Astrocyte (in vitro differentiated cells and primary cell): ENCODE measurements around the gene PLPPR1. TPM values are rescaled to one million over a fixed set of nuclear protein-coding genes. Genes with fewer than 3 reads are reported as not detected.

Experiments
- DNase-seq: peaks from one replicate; pipeline ENCODE4 v3.0.0-alpha.2; 2010; ENCODE audit warnings: low read depth
- FAIRE-seq: peaks from 2 replicates; lab custom pipeline; 2011; peaks lifted over from hg19 to GRCh38; lab: Jason Lieb, UNC
- H2AFZ ChIP-seq: 2 replicates; pipeline ENCODE4 v1.6.0; 2012; ENCODE audit warnings: low read depth, low read length, inconsistent platforms
- H3K27ac ChIP-seq: 2 replicates; pipeline ENCODE4 v1.5.1; 2011; ENCODE audit warnings: low read depth, low read length, inconsistent platforms
- H3K27me3 ChIP-seq: 2 replicates; pipeline ENCODE4 v1.6.0; 2011; ENCODE audit warnings: low read length, inconsistent platforms; ENCODE audit not compliant: insufficient read depth
- H3K36me3 ChIP-seq: 2 replicates; pipeline ENCODE4 v1.5.1; 2011; ENCODE audit warnings: low read length, inconsistent platforms; ENCODE audit not compliant: insufficient read depth
- H3K4me1 ChIP-seq: 2 replicates; pipeline ENCODE4 v1.5.1; 2011; ENCODE audit warnings: low read length, inconsistent platforms; ENCODE audit not compliant: insufficient read depth
- H3K4me2 ChIP-seq: 2 replicates; pipeline ENCODE4 v1.6.0; 2012; ENCODE audit warnings: low read length, inconsistent platforms
- H3K4me3 ChIP-seq: 2 replicates; pipeline ENCODE4 v1.5.1; 2011; ENCODE audit warnings: low read depth, mild to moderate bottlenecking, low read length, inconsistent platforms; ENCODE audit not compliant: insufficient read depth
- H3K79me2 ChIP-seq: 2 replicates; pipeline ENCODE4 v1.6.0; 2012; ENCODE audit warnings: mild to moderate bottlenecking, low read length, inconsistent platforms; ENCODE audit not compliant: insufficient read depth
- H3K9ac ChIP-seq: 2 replicates; pipeline ENCODE4 v1.6.0; 2012; ENCODE audit warnings: mild to moderate bottlenecking, low read length, inconsistent platforms
- H3K9me3 ChIP-seq: 2 replicates; pipeline ENCODE4 v1.5.1; 2012; ENCODE audit warnings: low read depth, mild to moderate bottlenecking, low read length, inconsistent platforms; ENCODE audit not compliant: insufficient read depth
- H4K20me1 ChIP-seq: 2 replicates; pipeline ENCODE4 v1.6.0; 2012; ENCODE audit warnings: low read length, inconsistent platforms; ENCODE audit not compliant: insufficient read depth
- H3K27ac Mint-ChIP-seq: one replicate; pipeline ENCODE4 v1.8.0; 2021; ENCODE audit warnings: mild to moderate bottlenecking, mixed read lengths; ENCODE audit not compliant: unreplicated experiment
- H3K27me3 Mint-ChIP-seq: one replicate; pipeline ENCODE4 v1.8.0; 2021; ENCODE audit warnings: low read depth, mixed read lengths; ENCODE audit not compliant: unreplicated experiment
- H3K36me3 Mint-ChIP-seq: one replicate; pipeline ENCODE4 v1.8.0; 2021; ENCODE audit warnings: low read depth, mixed read lengths; ENCODE audit not compliant: unreplicated experiment
- H3K4me1 Mint-ChIP-seq: one replicate; pipeline ENCODE4 v1.8.0; 2021; ENCODE audit warnings: low read depth, mixed read lengths; ENCODE audit not compliant: unreplicated experiment
- H3K4me3 Mint-ChIP-seq: one replicate; pipeline ENCODE4 v1.8.0; 2021; ENCODE audit warnings: mild to moderate bottlenecking, moderate library complexity, mixed read lengths; ENCODE audit not compliant: unreplicated experiment
- H3K9me3 Mint-ChIP-seq: one replicate; pipeline ENCODE4 v1.8.0; 2021; ENCODE audit warnings: mild to moderate bottlenecking, mixed read lengths; ENCODE audit not compliant: unreplicated experiment
- EZH2 ChIP-seq: IDR thresholded peaks from 2 replicates; pipeline ENCODE4 v1.6.1; 2012; ENCODE audit warnings: mild to moderate bottlenecking, low read length, inconsistent platforms; ENCODE audit not compliant: insufficient read depth
- total RNA-seq: library from RNA; stranded (reverse); gene quantifications from 2 replicates; pipeline ENCODE4 v1.2.1, GENCODE V29; 2021
- TF ChIP-seq, protein P1 (sequence below): IDR thresholded peaks from 2 replicates; pipeline ENCODE4 v1.5.1; 2011; ENCODE audit warnings: low read depth, mild to moderate bottlenecking, inconsistent platforms, low read length, moderate library complexity; ENCODE audit not compliant: insufficient read depth

Gene PLPPR1
- total RNA-seq, 1 donor from 2014 or later = not detected

DNA sequence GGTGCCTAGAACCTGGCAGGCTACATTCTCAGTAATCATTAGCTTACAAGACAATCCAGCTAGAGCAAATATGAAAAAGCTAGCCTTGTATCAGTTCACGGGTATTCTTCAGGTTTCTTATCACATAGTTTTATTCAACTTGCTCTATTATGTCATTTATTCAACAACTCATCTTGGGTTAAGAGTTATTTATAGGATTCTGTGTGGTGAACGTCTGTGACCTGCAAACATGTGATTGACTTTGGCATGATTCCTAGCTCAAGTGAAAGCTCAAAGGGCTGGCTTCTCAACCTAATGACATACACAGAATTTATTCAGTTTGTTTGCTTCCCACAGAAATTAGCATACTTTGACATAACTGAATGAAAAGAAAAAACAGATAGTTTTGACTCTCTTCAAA is 173.1 kb downstream of the PLPPR1 start:
- Mint-ChIP-seq H3K9me3 (peaks cover 3% of the 10 kb centered on the region), H3K4me3 (no peak overlapping the region), H3K36me3 (no peaks in the 10 kb centered on the region), H3K4me1 (no peaks in the 10 kb centered on the region), H3K27me3 (no peaks in the 10 kb centered on the region), H3K27ac (no peak overlapping the region)
- H3K4me3 ChIP-seq = no peak overlapping the region
- no peaks in the 10 kb centered on the region for H3K36me3 ChIP-seq
- no peak overlapping the region for H3K27ac ChIP-seq
- H3K4me1 ChIP-seq = no peaks in the 10 kb centered on the region
- H2AFZ ChIP-seq = no peak overlapping the region
- no peaks in the 10 kb centered on the region for H3K79me2 ChIP-seq
- no peak for TF ChIP-seq EZH2
- TF ChIP-seq, protein P1, sequence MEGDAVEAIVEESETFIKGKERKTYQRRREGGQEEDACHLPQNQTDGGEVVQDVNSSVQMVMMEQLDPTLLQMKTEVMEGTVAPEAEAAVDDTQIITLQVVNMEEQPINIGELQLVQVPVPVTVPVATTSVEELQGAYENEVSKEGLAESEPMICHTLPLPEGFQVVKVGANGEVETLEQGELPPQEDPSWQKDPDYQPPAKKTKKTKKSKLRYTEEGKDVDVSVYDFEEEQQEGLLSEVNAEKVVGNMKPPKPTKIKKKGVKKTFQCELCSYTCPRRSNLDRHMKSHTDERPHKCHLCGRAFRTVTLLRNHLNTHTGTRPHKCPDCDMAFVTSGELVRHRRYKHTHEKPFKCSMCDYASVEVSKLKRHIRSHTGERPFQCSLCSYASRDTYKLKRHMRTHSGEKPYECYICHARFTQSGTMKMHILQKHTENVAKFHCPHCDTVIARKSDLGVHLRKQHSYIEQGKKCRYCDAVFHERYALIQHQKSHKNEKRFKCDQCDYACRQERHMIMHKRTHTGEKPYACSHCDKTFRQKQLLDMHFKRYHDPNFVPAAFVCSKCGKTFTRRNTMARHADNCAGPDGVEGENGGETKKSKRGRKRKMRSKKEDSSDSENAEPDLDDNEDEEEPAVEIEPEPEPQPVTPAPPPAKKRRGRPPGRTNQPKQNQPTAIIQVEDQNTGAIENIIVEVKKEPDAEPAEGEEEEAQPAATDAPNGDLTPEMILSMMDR = no peak
- H3K9me3 ChIP-seq = no peaks in the 10 kb centered on the region
- H3K9ac ChIP-seq = no peak overlapping the region
- H3K27me3 ChIP-seq = no peaks in the 10 kb centered on the region
- FAIRE-seq = no peak
- DNase-seq = no peak
- H4K20me1 ChIP-seq = no peaks in the 10 kb centered on the region
- no peak overlapping the region for H3K4me2 ChIP-seq

DNA sequence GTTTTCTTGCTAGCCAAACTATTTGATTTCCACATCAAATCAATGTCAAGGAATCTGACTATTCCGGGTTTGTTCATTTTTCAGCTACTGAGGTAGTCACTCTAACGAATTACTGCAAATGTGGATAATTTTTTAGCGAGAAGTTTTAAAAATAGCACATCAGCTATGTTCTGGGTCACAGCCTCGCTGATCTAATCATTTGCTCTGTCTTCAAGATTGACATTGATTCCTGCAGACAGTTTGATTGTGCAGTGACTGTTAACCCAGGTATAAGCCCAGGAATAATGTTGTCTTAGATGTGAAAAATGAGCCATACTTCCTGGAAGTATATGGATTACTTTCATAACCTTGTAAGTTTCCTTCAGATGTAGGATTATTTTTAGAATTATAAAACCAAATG is 181.1 kb downstream of the PLPPR1 start:
- Mint-ChIP-seq H3K9me3 (no peaks in the 10 kb centered on the region), H3K36me3 (no peaks in the 10 kb centered on the region), H3K27ac (no peak overlapping the region), H3K4me3 (no peak overlapping the region), H3K4me1 (no peaks in the 10 kb centered on the region), H3K27me3 (peaks cover 3% of the 10 kb centered on the region)
- no peaks in the 10 kb centered on the region for H3K36me3 ChIP-seq
- no peak overlapping the region for H3K9ac ChIP-seq
- no peak for DNase-seq
- H2AFZ ChIP-seq = no peak overlapping the region
- no peak for FAIRE-seq
- H3K4me3 ChIP-seq = no peak overlapping the region
- no peak overlapping the region for H3K4me2 ChIP-seq
- no peaks in the 10 kb centered on the region for H3K4me1 ChIP-seq
- no peaks in the 10 kb centered on the region for H4K20me1 ChIP-seq
- H3K27ac ChIP-seq = no peak overlapping the region
- H3K9me3 ChIP-seq = no peaks in the 10 kb centered on the region
- TF ChIP-seq EZH2 = no peak
- TF ChIP-seq, protein P1 = no peak
- no peaks in the 10 kb centered on the region for H3K27me3 ChIP-seq
- H3K79me2 ChIP-seq = no peaks in the 10 kb centered on the region

DNA sequence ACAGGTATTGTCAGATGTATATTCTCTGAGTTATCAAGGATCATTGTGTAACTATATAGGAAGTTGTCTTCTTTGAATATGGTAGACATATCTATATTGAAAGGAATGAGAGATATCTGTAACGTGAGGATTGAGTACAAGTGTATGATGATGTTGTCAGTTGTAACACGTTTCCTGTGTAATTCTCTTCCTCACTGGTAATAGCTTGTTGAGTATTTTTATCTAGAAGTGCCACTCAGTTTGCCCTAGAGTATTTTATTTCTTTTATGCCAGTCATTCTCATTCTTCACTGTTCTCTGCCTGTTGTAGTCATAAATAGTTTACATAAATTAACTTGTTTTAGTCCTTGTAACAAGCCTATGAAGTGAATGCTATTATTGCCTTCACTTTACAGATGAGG is 184.1 kb downstream of the PLPPR1 start:
- H4K20me1 ChIP-seq = no peaks in the 10 kb centered on the region
- DNase-seq (no peak), FAIRE-seq (no peak)
- H3K36me3 ChIP-seq = no peaks in the 10 kb centered on the region
- H3K4me1 Mint-ChIP-seq = no peaks in the 10 kb centered on the region
- no peaks in the 10 kb centered on the region for H3K79me2 ChIP-seq
- no peaks in the 10 kb centered on the region for H3K36me3 Mint-ChIP-seq
- H3K4me3 Mint-ChIP-seq = no peak overlapping the region
- H3K27ac Mint-ChIP-seq = no peak overlapping the region
- no peak overlapping the region for H3K4me3 ChIP-seq
- H3K27me3 Mint-ChIP-seq = peaks cover 3% of the 10 kb centered on the region
- H3K4me2 ChIP-seq = no peak overlapping the region
- H3K9me3 Mint-ChIP-seq = no peaks in the 10 kb centered on the region
- no peaks in the 10 kb centered on the region for H3K9me3 ChIP-seq
- H2AFZ ChIP-seq = no peak overlapping the region
- no peaks in the 10 kb centered on the region for H3K27me3 ChIP-seq
- TF ChIP-seq, protein P1 = no peak
- TF ChIP-seq EZH2 = no peak
- no peaks in the 10 kb centered on the region for H3K4me1 ChIP-seq
- H3K27ac ChIP-seq = no peak overlapping the region
- H3K9ac ChIP-seq = no peak overlapping the region
